K562 (cell line): Measurements from ENCODE around the gene BRCA1. TPM values are rescaled to one million over a fixed set of nuclear protein-coding genes. Genes with fewer than 3 reads are reported as not detected.

Experiments
- ARID4B ChIP-seq: sonication (generic); formaldehyde crosslinking; IDR thresholded peaks from 2 replicates; pipeline ENCODE4 v1.8.0; 2022; ENCODE audit warnings: mild to moderate bottlenecking, missing genetic modification reagents
- CBX8 ChIP-seq: fragments of 200-600 bp; sonication (generic); IDR thresholded peaks from 2 replicates; pipeline ENCODE4 v1.6.1; 2012; ENCODE audit warnings: borderline replicate concordance, mixed run types, low read depth, mild to moderate bottlenecking, moderate library complexity, mixed read lengths, low read length, control low read depth, inconsistent platforms; ENCODE audit not compliant: poor library complexity, severe bottlenecking; ENCODE audit errors: extremely low read depth
- CREM ChIP-seq: IDR thresholded peaks from 2 replicates; pipeline ENCODE4 v1.6.1; 2014; ENCODE audit warnings: antibody characterized with exemption, low read depth
- E2F4 ChIP-seq: sonication (generic); formaldehyde crosslinking; IDR thresholded peaks from 2 replicates; pipeline ENCODE4 v1.8.0; 2022; ENCODE audit warnings: mild to moderate bottlenecking, low read depth, missing genetic modification reagents
- E2F8 ChIP-seq: fragments of 450-650 bp; IDR thresholded peaks from 2 replicates; pipeline ENCODE4 v1.7.1; 2018; ENCODE audit warnings: mild to moderate bottlenecking, low read depth; ENCODE audit not compliant: partially characterized antibody
- EP300 ChIP-seq: IDR thresholded peaks from 2 replicates; pipeline ENCODE4 v1.6.1; 2012; ENCODE audit warnings: low read length, improper control_type of control experiment
- FOXO4 ChIP-seq: fragments of 450-650 bp; formaldehyde crosslinking; IDR thresholded peaks from 2 replicates; pipeline ENCODE4 v1.4.0; 2020; ENCODE audit warnings: mild to moderate bottlenecking, moderate library complexity
- FOXP1 ChIP-seq: sonication (generic); formaldehyde crosslinking; IDR thresholded peaks from 2 replicates; pipeline ENCODE4 v1.8.0; 2022; ENCODE audit warnings: mild to moderate bottlenecking, missing genetic modification reagents
- MAFK ChIP-seq: IDR thresholded peaks from 2 replicates; pipeline ENCODE4 v1.6.1; 2011; ENCODE audit warnings: low read length, improper control_type of control experiment
- NCOA6 ChIP-seq: fragments of 450-650 bp; IDR thresholded peaks from 2 replicates; pipeline ENCODE4 v1.6.1; 2017; ENCODE audit warnings: mild to moderate bottlenecking
- SREBF2 ChIP-seq: sonication (generic); formaldehyde crosslinking; IDR thresholded peaks from 2 replicates; pipeline ENCODE4 v1.4.0; 2020; ENCODE audit warnings: mild to moderate bottlenecking, missing genetic modification reagents
- TBP ChIP-seq: optimal IDR thresholded peaks from 2 replicates; pipeline ENCODE3; 2011; ENCODE audit warnings: low read depth, low read length, improper control_type of control experiment
- ZNF143 ChIP-seq: sonication (generic); formaldehyde crosslinking; IDR thresholded peaks from 2 replicates; pipeline ENCODE4 v1.9.0; 2022; ENCODE audit warnings: mild to moderate bottlenecking, missing genetic modification reagents
- ZNF584 ChIP-seq: fragments of 200-800 bp; sonication (Bioruptor generic); IDR thresholded peaks from 2 replicates; pipeline ENCODE4 v1.6.1; 2016; ENCODE audit warnings: low read depth, mild to moderate bottlenecking, missing genetic modification characterization, missing compliant biosample characterization
- ZNF717 ChIP-seq: fragments of 250-450 bp; sonication (Bioruptor Pico); IDR thresholded peaks from 2 replicates; pipeline ENCODE4 v1.5.0; 2021
- ZSCAN29 ChIP-seq: fragments of 450-650 bp; IDR thresholded peaks from 2 replicates; pipeline ENCODE4 v1.6.1; 2017
- ZSCAN32 ChIP-seq: fragments of 450-650 bp; formaldehyde crosslinking; IDR thresholded peaks from 2 replicates; pipeline ENCODE4 v1.4.0; 2020; ENCODE audit warnings: mild to moderate bottlenecking, moderate library complexity
- polyA plus RNA-seq, 8 experiments: library from polyadenylated mRNA; depleted of rRNA in 4 of 8; stranded (reverse) in 5 of 8; unstranded in 3 of 8; fragments of >200 nt; fragmentation: Nextera tagmentation in 2 of 8; fragmentation: Illumina TruSeq in 1 of 8; extraction: Ambion mirVana in 2 of 8; extraction: Trizol in 1 of 8; gene quantifications; 2 replicates each; pipeline versions ENCODE4 v1.2.1 to v1.2.3, GENCODE V29; 2011 to 2014; ENCODE audit warnings: inconsistent platforms in 1 of 8, missing spikeins in 1 of 8
- total RNA-seq, 7 experiments: library from RNA; depleted of rRNA in 6 of 7; stranded (reverse); fragments of >200 nt in 6 of 7; fragmentation: Illumina TruSeq in 2 of 7; extraction: Trizol in 2 of 7; gene quantifications; 2 replicates each; pipeline versions ENCODE4 v1.2.1 to v1.2.3, GENCODE V29; 2011 to 2021; ENCODE audit warnings: low replicate concordance in 1 of 7

Gene BRCA1
- total and polyA plus RNA-seq, 9 of the 15 experiments (the other 6 are each of a cell fraction or from before 2014, with no cell fraction given), result 25.9 to 95.3 (median 62.3) TPM

- peak; percentile 81 for TF ChIP-seq CREM
- TF ChIP-seq FOXO4, result no peak
- no peak for TF ChIP-seq ZNF717 (CRISPR knock-in tag)
- peak; percentile 77; the same call in 1 of the 2 replicates for TF ChIP-seq SREBF2 (CRISPR knock-in tag)
- TF ChIP-seq E2F4 (CRISPR knock-in tag), result no peak
- no peak for TF ChIP-seq ZSCAN32
- no peak for TF ChIP-seq NCOA6
- TF ChIP-seq EP300, result peak; percentile 77
- TF ChIP-seq E2F8, result no peak
- no peak for TF ChIP-seq MAFK
- TF ChIP-seq ARID4B (CRISPR knock-in tag), result no peak
- TF ChIP-seq CBX8, result no peak
- TF ChIP-seq ZNF143 (CRISPR knock-in tag), result no peak
- peak; percentile 60 for TF ChIP-seq TBP
- TF ChIP-seq ZNF584 (CRISPR knock-in tag), result 0 out of 2 replicates have a peak, but pooled peaks have one; percentile 57
- TF ChIP-seq ZSCAN29, result no peak
- TF ChIP-seq FOXP1 (CRISPR knock-in tag), result no peak
These were observed 104.1 kb downstream of the BRCA1 start (continued) for GRCh38 chr17:43020789-43021740.
